Sigmoid colon (tissue), 4 donors: Measurements from ENCODE around the gene ATP4B.

ENCODE experiments used
- POLR2A ChIP-seq, 2 donors: fragments of 450-650 bp; IDR thresholded peaks; one replicate each; pipeline ENCODE4 v1.6.1; 2016; ENCODE audit warnings: antibody characterized with exemption in 2 of 2, mild to moderate bottlenecking in 2 of 2, moderate library complexity in 2 of 2
- POLR2AphosphoS5 ChIP-seq, 4 donors: sonication (generic); formaldehyde crosslinking; IDR thresholded peaks; one replicate each; pipeline ENCODE4 v1.6.1; 2017; ENCODE audit warnings: antibody characterized with exemption in 4 of 4
- TF ChIP-seq, protein P1 (sequence below), 4 experiments: fragments of 450-650 bp in 3 of 4; fragments of 200-600 bp in 1 of 4; IDR thresholded peaks; one replicate each; pipeline ENCODE4 v1.5.1; 2016 to 2019; ENCODE audit warnings: antibody characterized with exemption in 4 of 4, mild to moderate bottlenecking in 3 of 4, moderate library complexity in 2 of 4

DNA sequence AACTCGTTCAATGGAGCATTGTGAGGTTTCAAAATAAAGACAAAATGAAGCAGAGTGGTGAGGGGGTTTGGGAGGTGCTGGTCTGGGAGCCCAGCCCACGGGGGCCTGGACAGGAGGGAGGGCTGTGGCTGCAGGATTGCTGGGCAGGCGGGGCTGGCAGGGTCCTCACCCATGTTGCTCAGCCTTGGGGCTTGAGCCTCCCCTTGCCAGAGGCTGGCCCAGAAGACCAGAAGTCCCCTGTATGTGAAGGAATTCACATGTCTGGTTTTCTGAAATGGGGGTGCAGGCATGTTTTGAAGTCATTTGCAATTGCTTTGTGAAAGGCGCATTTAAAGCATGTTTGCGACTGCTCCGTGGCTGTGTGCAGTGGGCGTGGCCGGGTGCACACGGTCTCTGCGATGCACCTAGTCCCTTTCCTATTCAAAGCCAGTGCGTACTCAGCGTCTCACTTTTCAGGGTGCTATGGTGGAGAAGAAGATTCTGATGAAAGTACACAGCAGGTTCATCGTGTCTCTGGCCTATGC, 11.3 kb upstream of the ATP4B start:
- TF ChIP-seq POLR2AphosphoS5 (IDR thresholded peaks at IDR 0.05) (no peak), POLR2A (IDR thresholded peaks at IDR 0.05) (no peak)
- TF ChIP-seq, protein P1, sequence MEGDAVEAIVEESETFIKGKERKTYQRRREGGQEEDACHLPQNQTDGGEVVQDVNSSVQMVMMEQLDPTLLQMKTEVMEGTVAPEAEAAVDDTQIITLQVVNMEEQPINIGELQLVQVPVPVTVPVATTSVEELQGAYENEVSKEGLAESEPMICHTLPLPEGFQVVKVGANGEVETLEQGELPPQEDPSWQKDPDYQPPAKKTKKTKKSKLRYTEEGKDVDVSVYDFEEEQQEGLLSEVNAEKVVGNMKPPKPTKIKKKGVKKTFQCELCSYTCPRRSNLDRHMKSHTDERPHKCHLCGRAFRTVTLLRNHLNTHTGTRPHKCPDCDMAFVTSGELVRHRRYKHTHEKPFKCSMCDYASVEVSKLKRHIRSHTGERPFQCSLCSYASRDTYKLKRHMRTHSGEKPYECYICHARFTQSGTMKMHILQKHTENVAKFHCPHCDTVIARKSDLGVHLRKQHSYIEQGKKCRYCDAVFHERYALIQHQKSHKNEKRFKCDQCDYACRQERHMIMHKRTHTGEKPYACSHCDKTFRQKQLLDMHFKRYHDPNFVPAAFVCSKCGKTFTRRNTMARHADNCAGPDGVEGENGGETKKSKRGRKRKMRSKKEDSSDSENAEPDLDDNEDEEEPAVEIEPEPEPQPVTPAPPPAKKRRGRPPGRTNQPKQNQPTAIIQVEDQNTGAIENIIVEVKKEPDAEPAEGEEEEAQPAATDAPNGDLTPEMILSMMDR (IDR thresholded peaks at IDR 0.05): no peak
